NCI-H2107 treated with DMSO at 0.1 percent for 48 hours (cell line): ENCODE measurements around the gene EVI5.

Source experiments
- DNase-seq: peaks from one replicate; lab custom pipeline; 2025; ENCODE audit not compliant: unreplicated experiment; lab: John Stamatoyannopoulos, UW

The EVI5 gene

GRCh38 chr1:92465256-92465647 lies 319.7 kb downstream of the EVI5 start:
- DNase-seq: no peak

DNA sequence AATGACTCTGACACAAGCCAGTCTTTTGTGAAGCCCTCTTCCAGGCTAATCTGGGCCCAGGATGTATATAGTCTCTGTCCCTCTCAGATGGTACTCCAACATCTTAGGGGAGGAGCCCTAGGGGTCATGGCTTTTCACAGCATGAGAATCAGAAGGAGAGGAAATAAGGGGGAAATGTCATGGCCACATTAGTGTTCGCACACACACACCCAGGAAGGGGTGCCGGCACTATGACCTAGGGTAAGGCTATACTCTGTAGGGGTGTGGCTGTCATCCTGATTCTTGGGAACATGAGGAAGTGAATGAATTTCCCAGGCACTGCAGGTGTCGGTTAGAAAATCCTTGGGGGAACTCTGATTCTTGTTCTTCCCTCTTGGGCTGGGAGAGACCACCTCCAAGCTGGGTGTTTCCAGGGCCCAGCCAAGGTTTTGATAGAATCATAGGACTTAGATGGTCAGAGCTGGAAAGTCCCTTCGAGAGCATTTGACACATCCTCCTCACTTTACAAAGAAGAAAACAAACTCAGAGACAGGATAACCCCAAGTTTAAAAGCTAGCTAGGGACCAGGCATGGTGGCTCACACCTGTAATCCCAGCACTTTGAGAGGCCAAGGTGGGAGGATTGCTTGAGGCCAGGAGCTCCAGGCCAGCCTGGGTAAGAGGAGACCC lies 320.2 kb downstream of the EVI5 start:
- DNase-seq: no peak

DNA sequence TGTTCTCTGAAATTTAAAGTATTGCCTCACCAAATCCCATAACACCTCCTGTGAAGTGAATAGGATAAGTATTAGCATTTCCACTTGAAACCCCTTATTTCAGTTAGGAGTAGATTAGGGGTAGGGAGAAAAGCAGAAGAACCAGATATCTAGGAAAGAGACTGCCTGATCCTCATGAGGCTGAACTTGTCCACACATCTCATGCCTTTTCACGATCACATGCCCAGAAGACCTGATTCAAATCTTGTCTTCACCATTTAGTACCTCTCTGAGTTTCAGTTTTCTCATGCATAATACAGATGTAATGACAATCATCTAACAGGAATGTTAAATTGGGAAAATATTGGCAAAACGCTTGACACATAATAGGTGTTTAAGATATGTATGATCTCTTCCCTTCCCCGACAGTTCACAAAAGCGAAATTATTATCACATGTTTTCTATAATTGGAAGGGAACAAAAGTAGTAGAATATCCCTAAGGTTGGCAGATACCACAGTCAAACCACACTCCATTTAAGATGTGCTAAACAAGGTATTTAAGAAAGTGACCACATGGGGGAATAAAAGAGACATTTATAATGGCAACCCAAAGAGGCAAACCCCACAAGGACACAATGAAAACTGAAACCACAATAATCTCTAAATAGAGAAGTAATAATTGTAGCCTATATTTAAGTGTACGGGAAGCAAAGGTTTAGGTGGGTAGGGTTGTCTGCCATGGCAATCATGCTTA lies 323.4 kb downstream of the EVI5 start:
- DNase-seq: peak; percentile 97

- no peak for DNase-seq
Observed at GRCh38 chr1:92459871-92460320, 325.0 kb downstream of the EVI5 start.
